ENCODE results near the gene TGFA. TPM values are rescaled to one million over a fixed set of nuclear protein-coding genes. Genes with fewer than 3 reads are reported as not detected.
"Not testable (repeated sequence)": the region's sequence is repeated elsewhere in the genome, so short reads cannot be mapped to it uniquely, and the experiment has no call there.

TGFA gene
- total RNA-seq, 1 experiment from 2014 or later, result 2.5 TPM

DNA sequence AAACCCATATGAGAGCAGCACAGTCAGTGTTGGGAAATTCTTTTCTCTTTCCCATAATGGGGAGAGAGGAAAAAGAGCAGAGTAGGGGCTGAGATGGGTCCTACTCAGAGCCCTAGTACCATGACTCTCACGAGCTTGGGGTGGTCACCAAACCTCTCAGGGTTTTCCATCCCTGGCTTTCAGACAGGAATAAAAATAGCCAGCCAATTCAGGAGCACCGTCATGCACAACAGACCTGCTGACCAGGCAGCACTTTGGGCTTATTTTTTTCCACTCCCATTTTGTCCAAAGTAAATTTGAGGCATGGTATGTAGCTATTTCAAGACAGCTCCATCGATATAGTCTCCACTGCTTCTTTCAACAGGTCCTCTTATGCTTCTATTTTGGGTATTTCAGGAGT, 86.4 kb downstream of the TGFA start (continued):
- TF ChIP-seq HMGXB4 (CRISPR knock-in tag; IDR thresholded peaks at IDR 0.05), result no peak

GRCh38 chr2:70466647-70467046, 87.0 kb downstream of the TGFA start:
- H3K36me3 Mint-ChIP-seq; CTCF ChIA-PET; H3K4me3 Mint-ChIP-seq; H3K4me1 Mint-ChIP-seq; POLR2A ChIA-PET; H3K27ac Mint-ChIP-seq; H3K9me3 Mint-ChIP-seq; ATAC-seq; DNase-seq (ENCODE audit: low spot score): not testable (repeated sequence)
- peaks cover 33% of the 10 kb centered on the region for H3K27me3 Mint-ChIP-seq (ENCODE audit: low read depth)

DNA sequence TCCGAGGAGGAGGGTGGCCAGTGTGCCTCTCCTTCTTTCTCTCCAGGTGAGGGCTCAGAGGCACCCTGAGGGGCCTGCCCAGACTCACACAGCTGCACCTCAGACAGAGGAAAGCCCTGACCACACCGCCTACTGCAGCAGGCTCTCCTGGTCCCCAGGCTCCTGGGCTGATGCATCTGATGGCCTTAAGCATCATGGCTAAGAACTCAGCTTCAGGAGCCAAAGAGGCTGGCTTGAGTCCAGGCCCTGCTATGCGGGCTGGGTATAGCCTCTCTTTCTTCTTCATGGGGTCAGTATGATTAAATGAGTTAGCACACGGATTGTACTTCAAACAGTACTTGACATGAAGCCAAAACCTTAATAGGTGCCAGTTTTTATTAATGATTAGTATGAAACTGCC, 89.6 kb downstream of the TGFA start:
- Mint-ChIP-seq H3K4me1 (peaks cover 11% of the 10 kb centered on the region), H3K36me3 (no peaks in the 10 kb centered on the region), H3K27ac (no peak overlapping the region), H3K27me3 (ENCODE audit: low read depth) (peaks cover 36% of the 10 kb centered on the region), H3K4me3 (no peak overlapping the region), H3K9me3 (peaks cover 5% of the 10 kb centered on the region; the same call in 1 of the 2 replicates)
- CTCF ChIA-PET, result no interaction called here
- POLR2A ChIA-PET, result no interaction called here
- no peak for TF ChIP-seq FOXJ3 (CRISPR knock-in tag; IDR thresholded peaks at IDR 0.05; ENCODE audit: borderline replicate concordance)
- no peak for TF ChIP-seq GTF2I (CRISPR knock-in tag; conservative IDR thresholded peaks at IDR 0.05)
- TF ChIP-seq OVOL2 (CRISPR knock-in tag; IDR thresholded peaks at IDR 0.05; ENCODE audit: borderline replicate concordance), result no peak
- DNase-seq (ENCODE audit: low spot score) (no peak), ATAC-seq (no peak)

- TF ChIP-seq, protein P1, sequence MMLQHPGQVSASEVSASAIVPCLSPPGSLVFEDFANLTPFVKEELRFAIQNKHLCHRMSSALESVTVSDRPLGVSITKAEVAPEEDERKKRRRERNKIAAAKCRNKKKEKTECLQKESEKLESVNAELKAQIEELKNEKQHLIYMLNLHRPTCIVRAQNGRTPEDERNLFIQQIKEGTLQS (CRISPR knock-in tag; conservative IDR thresholded peaks at IDR 0.05), result no peak
- no peak for TF ChIP-seq GRHL2 (CRISPR knock-in tag; IDR thresholded peaks at IDR 0.05; ENCODE audit: insufficient replicate concordance, severe bottlenecking)
- TF ChIP-seq, protein P2, sequence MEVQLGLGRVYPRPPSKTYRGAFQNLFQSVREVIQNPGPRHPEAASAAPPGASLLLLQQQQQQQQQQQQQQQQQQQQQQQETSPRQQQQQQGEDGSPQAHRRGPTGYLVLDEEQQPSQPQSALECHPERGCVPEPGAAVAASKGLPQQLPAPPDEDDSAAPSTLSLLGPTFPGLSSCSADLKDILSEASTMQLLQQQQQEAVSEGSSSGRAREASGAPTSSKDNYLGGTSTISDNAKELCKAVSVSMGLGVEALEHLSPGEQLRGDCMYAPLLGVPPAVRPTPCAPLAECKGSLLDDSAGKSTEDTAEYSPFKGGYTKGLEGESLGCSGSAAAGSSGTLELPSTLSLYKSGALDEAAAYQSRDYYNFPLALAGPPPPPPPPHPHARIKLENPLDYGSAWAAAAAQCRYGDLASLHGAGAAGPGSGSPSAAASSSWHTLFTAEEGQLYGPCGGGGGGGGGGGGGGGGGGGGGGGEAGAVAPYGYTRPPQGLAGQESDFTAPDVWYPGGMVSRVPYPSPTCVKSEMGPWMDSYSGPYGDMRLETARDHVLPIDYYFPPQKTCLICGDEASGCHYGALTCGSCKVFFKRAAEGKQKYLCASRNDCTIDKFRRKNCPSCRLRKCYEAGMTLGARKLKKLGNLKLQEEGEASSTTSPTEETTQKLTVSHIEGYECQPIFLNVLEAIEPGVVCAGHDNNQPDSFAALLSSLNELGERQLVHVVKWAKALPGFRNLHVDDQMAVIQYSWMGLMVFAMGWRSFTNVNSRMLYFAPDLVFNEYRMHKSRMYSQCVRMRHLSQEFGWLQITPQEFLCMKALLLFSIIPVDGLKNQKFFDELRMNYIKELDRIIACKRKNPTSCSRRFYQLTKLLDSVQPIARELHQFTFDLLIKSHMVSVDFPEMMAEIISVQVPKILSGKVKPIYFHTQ (CRISPR knock-in tag; IDR thresholded peaks at IDR 0.05), result no peak
- peaks cover 5% of the 10 kb centered on the region; the same call in 1 of the 2 replicates for H3K9me3 Mint-ChIP-seq
- DNase-seq (ENCODE audit: low spot score) (no peak), ATAC-seq (no peak)
- ChIA-PET CTCF (no interaction called here), POLR2A (no interaction called here)
- peaks cover 11% of the 10 kb centered on the region for H3K4me1 Mint-ChIP-seq
- peaks cover 40% of the 10 kb centered on the region for H3K27me3 Mint-ChIP-seq (ENCODE audit: low read depth)
- no peaks in the 10 kb centered on the region for H3K36me3 Mint-ChIP-seq
- no peak overlapping the region for H3K27ac Mint-ChIP-seq
- no peak overlapping the region for H3K4me3 Mint-ChIP-seq
Observed at GRCh38 chr2:70463581-70463980, 90.0 kb downstream of the TGFA start.

DNA sequence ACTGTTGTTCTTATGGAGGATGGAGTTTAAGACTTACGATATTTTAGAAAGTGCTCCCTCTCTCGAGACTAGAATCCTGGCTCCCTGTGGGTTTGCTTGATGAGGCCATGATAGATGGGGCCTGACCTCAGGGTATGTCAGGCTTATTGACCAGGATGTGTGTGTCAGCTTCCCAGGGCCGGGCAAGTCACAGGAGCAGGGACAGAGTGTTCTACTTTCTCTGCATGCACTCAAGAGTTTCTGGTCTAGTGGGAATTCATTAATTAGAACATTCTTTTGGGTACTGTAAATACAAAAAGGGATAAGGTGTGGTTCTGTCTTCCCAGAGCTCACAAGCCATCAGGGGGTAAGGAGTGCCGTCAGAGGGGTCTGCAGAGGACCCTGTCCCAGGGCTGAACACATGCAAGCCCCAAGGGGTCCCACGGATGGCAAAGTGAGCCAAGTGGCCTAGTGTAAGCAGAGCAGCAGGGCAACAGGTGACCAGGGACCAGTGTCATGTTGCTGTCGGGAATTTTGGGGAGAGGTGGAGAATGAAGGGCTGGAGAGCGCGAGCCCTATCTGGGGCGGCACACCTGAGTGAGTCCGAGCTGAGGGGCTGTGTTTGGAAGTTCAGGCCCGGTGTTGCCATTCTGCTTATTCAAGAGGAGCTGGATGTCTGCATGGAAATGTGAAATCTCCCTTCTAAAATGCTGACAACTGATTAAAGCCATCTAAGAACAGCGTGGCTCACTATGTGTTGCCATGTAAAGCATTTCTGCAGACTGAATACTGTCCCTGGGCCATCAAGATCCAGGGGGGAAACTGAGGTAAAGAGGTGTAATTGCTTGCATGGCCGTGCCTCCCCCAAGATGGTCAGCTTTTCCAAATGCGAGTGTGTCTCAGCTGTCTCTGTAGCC, 91.4 kb downstream of the TGFA start:
- no peak overlapping the region for H3K27ac Mint-ChIP-seq
- H3K9me3 Mint-ChIP-seq, result peaks cover 5% of the 10 kb centered on the region; the same call in 1 of the 2 replicates
- H3K4me1 Mint-ChIP-seq, result peaks cover 11% of the 10 kb centered on the region
- no peak for ATAC-seq
- POLR2A ChIA-PET, result no interaction called here
- CTCF ChIA-PET, result interaction anchor here (0.7 kb wide), 1 partner anchor 121 kb away, joined by 3 read pairs; no protein-coding TSS in a partner anchor
- no peak for DNase-seq (ENCODE audit: low spot score)
- H3K27me3 Mint-ChIP-seq (ENCODE audit: low read depth), result peaks cover 46% of the 10 kb centered on the region
- H3K4me3 Mint-ChIP-seq, result no peak overlapping the region
- no peaks in the 10 kb centered on the region for H3K36me3 Mint-ChIP-seq
- TF ChIP-seq, protein P3, sequence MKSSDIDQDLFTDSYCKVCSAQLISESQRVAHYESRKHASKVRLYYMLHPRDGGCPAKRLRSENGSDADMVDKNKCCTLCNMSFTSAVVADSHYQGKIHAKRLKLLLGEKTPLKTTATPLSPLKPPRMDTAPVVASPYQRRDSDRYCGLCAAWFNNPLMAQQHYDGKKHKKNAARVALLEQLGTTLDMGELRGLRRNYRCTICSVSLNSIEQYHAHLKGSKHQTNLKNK (CRISPR knock-in tag; IDR thresholded peaks at IDR 0.05), result no peak
- TF ChIP-seq CREB1 (CRISPR knock-in tag; IDR thresholded peaks at IDR 0.05), result no peak
- TF ChIP-seq, protein P4, sequence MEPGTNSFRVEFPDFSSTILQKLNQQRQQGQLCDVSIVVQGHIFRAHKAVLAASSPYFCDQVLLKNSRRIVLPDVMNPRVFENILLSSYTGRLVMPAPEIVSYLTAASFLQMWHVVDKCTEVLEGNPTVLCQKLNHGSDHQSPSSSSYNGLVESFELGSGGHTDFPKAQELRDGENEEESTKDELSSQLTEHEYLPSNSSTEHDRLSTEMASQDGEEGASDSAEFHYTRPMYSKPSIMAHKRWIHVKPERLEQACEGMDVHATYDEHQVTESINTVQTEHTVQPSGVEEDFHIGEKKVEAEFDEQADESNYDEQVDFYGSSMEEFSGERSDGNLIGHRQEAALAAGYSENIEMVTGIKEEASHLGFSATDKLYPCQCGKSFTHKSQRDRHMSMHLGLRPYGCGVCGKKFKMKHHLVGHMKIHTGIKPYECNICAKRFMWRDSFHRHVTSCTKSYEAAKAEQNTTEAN (CRISPR knock-in tag; IDR thresholded peaks at IDR 0.05), result no peak
- TF ChIP-seq STAT6 (CRISPR knock-in tag; conservative IDR thresholded peaks at IDR 0.05; ENCODE audit: low read depth), result no peak
- TF ChIP-seq SMAD3 (CRISPR knock-in tag; IDR thresholded peaks at IDR 0.05; ENCODE audit: borderline replicate concordance), result no peak
- no peak for TF ChIP-seq HMGXB4 (CRISPR knock-in tag; IDR thresholded peaks at IDR 0.05)

Data from WTC11 (cell line).